OCI-LY1 (cell line): ENCODE measurements around the gene CUEDC1.

ENCODE experiments used
- CTCF ChIP-seq: fragments of 200-600 bp; sonication (generic), shearing (Covaris generic); IDR thresholded peaks from 2 replicates; pipeline ENCODE4 v1.5.1; 2017; ENCODE audit warnings: mild to moderate bottlenecking, antibody characterized with exemption, low read length, moderate library complexity, mixed read lengths
- EZH2 ChIP-seq: fragments of 200-600 bp; sonication (generic), shearing (Covaris generic); IDR thresholded peaks from 2 replicates; pipeline ENCODE4 v1.8.0; 2017; ENCODE audit warnings: borderline replicate concordance, mixed run types, mild to moderate bottlenecking, antibody characterized with exemption, low read length, moderate library complexity, mixed read lengths

- no peak for TF ChIP-seq CTCF
- no peak for TF ChIP-seq EZH2
Observed at GRCh38 chr17:57938061-57938502, 17.1 kb downstream of the CUEDC1 start.
